Activated CD4-positive, alpha-beta T cell treated with anti-CD3 and anti-CD28 coated beads, Interleukin-2, amount 50 U/mL, for 1 hour (primary cell): ENCODE measurements around the gene CCDC92B.
"Not testable (repeated sequence)": the region's sequence is repeated elsewhere in the genome, so short reads cannot be mapped to it uniquely, and the experiment has no call there.

Experiments used
- DNase-seq: peaks from one replicate; pipeline ENCODE4 v3.0.0-alpha.2; 2020

Gene CCDC92B

DNA sequence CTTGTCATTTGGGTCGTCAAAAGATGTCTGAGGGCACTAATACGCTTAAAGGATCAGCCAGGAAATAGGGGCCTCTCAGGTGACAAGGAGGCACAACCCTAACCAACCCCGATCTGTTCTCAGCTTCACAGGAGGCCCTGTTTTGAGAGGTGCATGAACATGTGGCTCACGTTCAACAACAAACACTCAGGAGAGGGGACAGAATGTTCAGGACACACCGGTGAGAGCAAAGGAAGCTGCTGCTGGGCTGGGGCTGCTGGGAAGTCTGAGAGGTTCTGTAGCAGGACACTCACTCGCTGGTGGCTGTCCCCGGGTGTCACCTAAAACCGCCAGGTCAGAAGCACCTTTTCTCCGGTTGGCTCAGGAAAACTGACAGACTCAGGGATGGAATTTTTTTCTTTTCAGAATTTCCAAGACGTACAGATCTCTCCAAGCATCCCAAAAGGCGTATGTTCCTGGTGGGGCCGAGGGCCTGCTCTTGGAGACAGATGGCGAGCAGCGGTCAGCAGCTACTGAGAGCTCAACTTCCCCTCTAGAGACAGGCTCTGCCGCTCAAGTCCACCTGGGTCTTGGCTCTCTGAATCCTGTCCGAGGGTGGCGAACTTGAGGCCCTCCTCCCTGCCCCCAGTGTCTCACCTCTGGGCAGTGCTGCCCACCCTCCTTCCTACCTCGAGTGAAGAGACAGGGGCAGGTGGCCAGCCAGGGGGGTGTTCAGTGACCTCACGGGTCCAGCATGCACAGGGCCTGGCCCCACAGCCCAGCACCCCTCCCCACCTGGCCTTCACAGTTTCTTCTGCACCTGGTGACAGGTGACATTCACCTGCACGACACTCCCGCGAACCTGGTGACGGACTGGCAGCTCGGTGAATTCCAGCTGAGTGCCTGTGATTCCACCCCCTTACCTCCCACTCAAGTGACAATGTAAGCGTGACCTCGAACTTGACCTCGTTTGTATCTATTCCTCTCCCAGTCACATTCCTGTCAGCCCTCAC lies 60.8 kb downstream of the CCDC92B start:
- no peak for DNase-seq

DNA sequence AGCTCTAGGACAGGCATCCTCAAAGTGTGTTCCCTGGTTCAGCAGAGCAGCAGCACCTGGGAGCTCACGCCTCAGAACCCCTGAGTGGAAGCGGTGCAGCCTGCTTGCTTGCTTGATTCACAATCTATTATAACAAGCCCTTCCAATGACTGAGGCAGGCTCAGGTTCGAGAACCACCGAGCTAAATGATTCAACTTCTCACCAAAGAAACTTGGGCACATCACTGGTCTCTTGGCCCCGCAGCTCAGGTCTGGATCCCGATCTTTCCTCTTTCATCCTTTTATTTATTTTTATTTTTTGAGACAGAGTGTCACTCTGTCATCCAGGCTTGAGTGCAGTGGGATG lies 62.4 kb downstream of the CCDC92B start:
- no peak for DNase-seq

DNA sequence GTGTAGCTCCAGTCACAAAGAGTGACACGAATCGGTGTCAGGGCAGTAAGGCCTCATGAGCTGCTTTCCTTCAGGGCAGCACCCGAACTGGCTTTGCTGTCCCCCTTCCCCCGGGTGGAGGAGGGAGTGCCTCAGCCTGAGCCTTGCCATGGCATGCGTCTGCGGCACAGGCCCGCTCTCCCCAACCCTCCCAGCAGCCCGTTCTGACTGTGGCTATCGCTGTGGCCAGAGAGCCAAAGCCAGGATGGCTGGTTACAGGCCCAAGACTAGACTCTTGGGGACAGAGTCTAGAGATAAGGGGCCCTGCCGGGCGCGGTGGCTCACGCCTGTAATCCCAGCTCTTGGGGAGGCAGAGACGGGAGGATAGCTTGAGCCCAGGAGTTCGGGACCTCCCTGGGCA lies 63.8 kb downstream of the CCDC92B start:
- DNase-seq: no peak

DNA sequence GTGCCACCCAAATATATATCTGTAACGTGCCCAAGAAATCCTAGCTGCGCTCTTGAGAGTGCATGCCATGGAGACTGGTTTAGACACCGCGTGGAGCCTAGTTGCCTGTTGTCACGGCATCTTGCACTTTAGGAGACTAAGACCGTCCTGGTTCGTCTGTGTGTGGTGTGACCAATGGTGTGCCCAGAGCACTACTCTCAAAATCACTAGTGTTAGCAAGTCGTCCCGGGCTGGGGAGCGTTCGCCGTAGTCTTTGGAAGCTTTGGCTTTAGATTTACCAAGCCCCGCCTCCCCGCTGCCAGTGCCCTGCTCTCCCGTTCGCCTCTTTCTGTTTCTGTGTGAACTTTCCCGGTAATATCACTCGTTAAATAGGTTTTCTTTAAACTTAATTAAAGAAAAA lies 64.9 kb downstream of the CCDC92B start:
- no peak for DNase-seq

DNA sequence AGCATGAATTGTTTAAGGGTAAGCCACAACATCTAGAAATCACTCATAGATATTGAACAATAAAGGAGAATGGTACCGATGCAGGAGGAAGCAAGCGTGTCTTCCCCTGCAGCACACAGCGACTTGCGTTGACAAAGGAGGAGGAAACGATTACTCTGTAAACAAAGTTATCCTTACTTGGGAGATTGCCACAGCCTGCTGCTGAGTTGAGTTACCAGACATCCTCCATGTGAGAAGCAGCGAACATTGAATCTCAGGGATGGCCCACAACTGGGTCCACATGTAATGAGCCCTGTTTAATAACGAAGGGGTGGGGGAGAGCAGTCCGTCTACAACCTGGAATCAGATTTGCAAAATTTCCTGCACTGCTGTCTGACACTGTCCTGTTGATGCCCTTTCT lies 65.5 kb downstream of the CCDC92B start:
- no peak for DNase-seq

DNA sequence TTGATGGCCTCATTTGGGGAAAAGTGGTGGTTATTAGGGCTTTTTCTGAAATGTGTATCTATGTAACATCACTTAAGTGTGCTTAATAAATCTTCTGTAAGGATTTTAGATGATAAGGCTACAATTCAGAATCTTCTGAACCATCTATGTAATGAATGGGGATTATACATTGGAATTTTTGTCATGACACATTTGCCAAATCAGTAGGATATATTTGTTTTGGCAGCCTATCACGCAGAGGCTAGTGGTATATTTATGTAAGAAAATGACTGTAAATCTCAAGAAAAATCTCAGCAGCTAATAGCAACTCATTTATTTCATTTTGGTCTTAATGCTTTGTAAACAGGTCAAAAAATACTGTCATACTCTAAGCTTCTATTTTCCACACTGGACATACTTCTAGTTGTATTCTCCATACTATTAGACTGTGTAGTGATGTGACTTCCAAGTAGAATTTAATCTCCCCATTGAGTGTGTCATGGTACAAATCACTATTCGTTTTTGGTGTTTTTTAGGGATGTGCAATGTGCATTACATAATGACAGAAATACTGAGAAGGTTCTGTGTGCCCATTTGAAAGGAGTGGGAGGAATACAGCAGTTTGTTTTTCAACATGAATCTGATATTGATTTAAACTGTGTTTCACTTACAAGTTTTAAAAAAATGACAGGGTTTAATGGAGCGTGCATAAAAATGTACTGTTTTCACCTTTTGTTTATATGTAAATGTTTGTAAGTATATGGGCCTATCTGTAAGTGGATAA lies 67.1 kb downstream of the CCDC92B start:
- no peak for DNase-seq

DNA sequence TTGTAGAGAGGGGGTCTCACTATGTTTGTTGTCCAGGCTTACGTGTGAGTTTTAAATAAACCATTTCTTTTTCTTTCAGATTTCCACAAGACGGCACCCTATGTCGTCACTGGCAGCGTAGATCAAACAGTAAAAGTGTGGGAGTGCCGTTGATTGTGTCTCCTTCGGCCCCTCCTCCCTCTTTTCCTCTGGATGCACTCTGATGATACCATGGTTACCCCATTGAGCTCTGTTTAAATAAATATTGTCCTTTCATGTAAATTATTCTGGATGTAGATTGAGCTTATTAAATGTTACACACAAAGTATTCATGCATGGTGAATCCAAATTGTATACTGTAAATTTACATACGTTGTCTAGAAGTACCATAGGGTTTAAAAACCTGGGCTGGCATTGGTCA lies 67.8 kb downstream of the CCDC92B start:
- DNase-seq: no peak

DNA sequence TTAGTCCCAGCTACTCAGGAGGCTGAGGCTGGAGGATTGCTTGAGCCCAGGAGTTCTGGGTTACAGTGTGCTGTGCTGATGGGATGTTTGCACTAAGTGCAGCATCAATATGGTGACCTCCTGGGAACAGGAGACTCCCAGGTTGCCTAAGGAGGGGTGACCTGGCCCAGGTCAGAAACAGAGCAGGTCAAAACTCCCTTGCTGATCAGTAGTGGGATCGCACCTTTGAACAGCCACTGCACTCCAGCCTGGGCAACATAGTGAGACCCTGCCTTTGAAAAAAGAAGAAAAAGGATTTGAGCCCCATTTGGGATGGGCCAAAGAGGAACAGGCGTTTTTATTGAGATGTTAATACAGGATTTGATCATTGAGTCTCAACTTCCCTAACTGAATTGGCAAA lies 68.5 kb downstream of the CCDC92B start:
- DNase-seq: no peak

DNA sequence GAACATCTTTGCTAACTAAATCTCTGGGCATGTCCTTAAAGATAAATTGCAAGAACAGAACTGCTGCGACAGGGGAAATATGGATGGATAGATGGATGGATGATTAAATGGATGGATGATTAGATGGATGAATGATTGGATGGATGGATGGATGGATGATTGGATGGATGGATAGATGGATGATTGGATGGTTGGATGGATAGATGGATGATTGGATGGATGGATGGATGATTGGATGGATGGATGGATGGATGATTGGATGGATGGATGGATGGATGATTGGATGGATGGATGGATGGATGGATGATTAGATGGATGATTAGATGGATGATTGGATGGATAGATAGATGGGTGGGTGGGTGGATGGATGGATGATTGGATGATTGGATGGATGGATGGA lies 70.2 kb downstream of the CCDC92B start:
- not testable (repeated sequence) for DNase-seq
